ACHN (cell line): ENCODE data around the gene LYZL2.
A peak's percentile ranks its signal among the peaks of the same experiment; 100 is the strongest.
"Not testable (repeated sequence)": the region's sequence is repeated elsewhere in the genome, so short reads cannot be mapped to it uniquely, and the experiment has no call there.

Experiments
- DNase-seq: peaks from one replicate; pipeline ENCODE4 v3.0.0-alpha.2; 2015
- in situ Hi-C: cut with HindIII; loops from 2 replicates; pipeline ENCODE4 v1.10.0; 2017; ENCODE audit warnings: low sequenced_read_pairs, low pct_ligation_motif_present, low pct_unique_long_range_greater_than_20kb

LYZL2 gene

GRCh38 chr10:30643557-30644199 lies 14.1 kb upstream of the LYZL2 start:
- DNase-seq, in situ Hi-C loops: not testable (repeated sequence)

GRCh38 chr10:30642856-30643255 lies 13.3 kb upstream of the LYZL2 start:
- in situ Hi-C loops, DNase-seq: not testable (repeated sequence)

GRCh38 chr10:30639946-30640786 lies 10.6 kb upstream of the LYZL2 start:
- peak; percentile 43 for DNase-seq

GRCh38 chr10:30637881-30638467 lies 8.4 kb upstream of the LYZL2 start:
- peak; percentile 75 for DNase-seq
- in situ Hi-C loops = no loop called here

More at GRCh38 chr10:30639946-30640786, 10.6 kb upstream of the LYZL2 start:
- in situ Hi-C loops = no loop called here

GRCh38 chr10:30631188-30631587 lies 1.6 kb upstream of the LYZL2 start:
- no peak for DNase-seq
- in situ Hi-C loops = no loop called here

- in situ Hi-C loops = no loop called here
- no peak for DNase-seq
These were observed 1.0 kb upstream of the LYZL2 start for GRCh38 chr10:30630571-30630970.

- DNase-seq, in situ Hi-C loops: not testable (repeated sequence)
These were observed 977 bp downstream of the LYZL2 start for GRCh38 chr10:30628576-30628975.

GRCh38 chr10:30626837-30627236 lies 2.7 kb downstream of the LYZL2 start:
- in situ Hi-C loops = not testable (repeated sequence)

GRCh38 chr10:30626196-30626595 lies 3.4 kb downstream of the LYZL2 start:
- DNase-seq, in situ Hi-C loops: not testable (repeated sequence)

More at GRCh38 chr10:30626837-30627236, 2.7 kb downstream of the LYZL2 start:
- DNase-seq = not testable (repeated sequence)

GRCh38 chr10:30625080-30625479 lies 4.5 kb downstream of the LYZL2 start:
- DNase-seq = no peak
- in situ Hi-C loops = no loop called here

GRCh38 chr10:30619966-30620365 lies 9.6 kb downstream of the LYZL2 start:
- no peak for DNase-seq
- in situ Hi-C loops = no loop called here

GRCh38 chr10:30617070-30617469 lies 12.5 kb downstream of the LYZL2 start:
- DNase-seq = no peak
- in situ Hi-C loops = no loop called here

GRCh38 chr10:30611041-30611440 lies 18.5 kb downstream of the LYZL2 start:
- DNase-seq, in situ Hi-C loops: not testable (repeated sequence)

- DNase-seq = no peak
These were observed 21.7 kb downstream of the LYZL2 start for GRCh38 chr10:30607814-30608213.

GRCh38 chr10:30606313-30606712 lies 23.2 kb downstream of the LYZL2 start:
- DNase-seq = no peak
- in situ Hi-C loops = no loop called here

More at GRCh38 chr10:30607814-30608213, 21.7 kb downstream of the LYZL2 start:
- in situ Hi-C loops = no loop called here

GRCh38 chr10:30605341-30606121 lies 24.0 kb downstream of the LYZL2 start:
- DNase-seq, in situ Hi-C loops: not testable (repeated sequence)

GRCh38 chr10:30603589-30603988 lies 26.0 kb downstream of the LYZL2 start:
- DNase-seq = no peak
- in situ Hi-C loops = no loop called here

- in situ Hi-C loops = no loop called here
These were observed 26.8 kb downstream of the LYZL2 start for GRCh38 chr10:30602747-30603146.

GRCh38 chr10:30600005-30600404 lies 29.5 kb downstream of the LYZL2 start:
- no peak for DNase-seq
- in situ Hi-C loops = no loop called here

More at GRCh38 chr10:30602747-30603146, 26.8 kb downstream of the LYZL2 start:
- DNase-seq = no peak
